HCT116 (cell line): ENCODE data around the gene TPK1. TPM values are rescaled to one million over a fixed set of nuclear protein-coding genes. Genes with fewer than 3 reads are reported as not detected.

Source experiments
- ATAC-seq: fragments of 200-7000 bp; cut with Tn5 transposase; 2 replicates; pipeline ENCODE4 v1.9.1; 2020; ENCODE audit warnings: mild to moderate bottlenecking, moderate library complexity
- BruUV-seq: library from RNA; stranded (reverse); fragments of 400-500 nt; replicated peaks from 2 replicates; lab custom pipeline; 2021; lab: Mats Ljungman, UMichigan
- CTCF ChIA-PET: fragments of 300-600 bp; sonication (Branson Sonifier 250); formaldehyde crosslinking; loops from one replicate; lab custom pipeline; 2021; ENCODE audit warnings: antibody characterized with exemption; lab: Charles Lee
- POLR2A ChIA-PET: fragments of 300-600, 350-600 bp; sonication (Branson Sonifier 250); formaldehyde crosslinking; loops from one replicate; lab custom pipeline; 2021; ENCODE audit warnings: antibody characterized with exemption; lab: Charles Lee
- RAD21 ChIA-PET, 2 experiments: fragments of 300-600 bp; sonication (Branson Sonifier 250); formaldehyde crosslinking; loops; one replicate each; lab custom pipeline; 2023; ENCODE audit warnings: low total read pairs in 2 of 2; ENCODE audit not compliant: uncharacterized antibody in 2 of 2, unreplicated experiment in 2 of 2, low non-redundant PET in 1 of 2; lab: Charles Lee
- DNase-seq: peaks from one replicate; pipeline ENCODE4 v3.0.0-alpha.2; 2010; ENCODE audit warnings: low read depth, low spot score
- H2AFZ ChIP-seq: fragments of 200-600 bp; shearing (Covaris generic), sonication (generic); 2 replicates; pipeline ENCODE4 v1.6.1; 2017; ENCODE audit warnings: low read depth, mixed run types, mixed read lengths, antibody characterized with exemption, low read length; ENCODE audit not compliant: poor library complexity, severe bottlenecking
- H3K27ac ChIP-seq: 2 replicates; pipeline ENCODE4 v1.5.1; 2012; ENCODE audit warnings: low read depth, low read length
- H3K27me3 ChIP-seq: fragments of 200-600 bp; sonication (generic); 2 replicates; pipeline ENCODE4 v1.6.1; 2016; ENCODE audit warnings: mixed run types, low read length, mixed read lengths; ENCODE audit not compliant: insufficient read depth
- H3K36me3 ChIP-seq, 2 experiments: fragments of 200-500 bp in 1 of 2; fragments of 200-600 bp in 1 of 2; sonication (Bioruptor generic) in 1 of 2; sonication (generic) in 1 of 2; 2 replicates each; pipeline versions ENCODE4 v1.5.1 to v1.6.1; 2014 to 2016; ENCODE audit warnings: low read length in 2 of 2, inconsistent platforms in 1 of 2, mixed read lengths in 1 of 2, mixed run types in 1 of 2; ENCODE audit not compliant: insufficient read depth in 2 of 2, control insufficient read depth in 1 of 2
- H3K4me1 ChIP-seq, 2 experiments: fragments of 200-600 bp in 1 of 2; sonication (generic) in 1 of 2; 2 replicates each; pipeline versions ENCODE4 v1.5.1 to v1.6.1; 2012 to 2017; ENCODE audit warnings: low read length in 2 of 2, inconsistent platforms in 1 of 2, mild to moderate bottlenecking in 1 of 2, mixed read lengths in 1 of 2, mixed run types in 1 of 2, moderate library complexity in 1 of 2; ENCODE audit not compliant: insufficient read depth in 2 of 2, control insufficient read depth in 1 of 2
- H3K4me2 ChIP-seq: fragments of 200-600 bp; sonication (generic); 2 replicates; pipeline ENCODE4 v1.6.1; 2017; ENCODE audit warnings: mixed run types, low read length, mixed read lengths
- H3K4me3 ChIP-seq, 2 experiments: fragments of 200-600 bp in 1 of 2; sonication (generic) in 1 of 2; replicated peaks in 1 of 2; 2 replicates each; pipeline ENCODE4 v1.5.1; 2011 to 2016; ENCODE audit warnings: low read length in 2 of 2, control low read depth in 1 of 2, low read depth in 1 of 2, mild to moderate bottlenecking in 1 of 2, mixed read lengths in 1 of 2, mixed run types in 1 of 2
- H3K79me2 ChIP-seq: fragments of 200-600 bp; sonication (generic); 2 replicates; pipeline ENCODE4 v1.6.1; 2017; ENCODE audit warnings: mild to moderate bottlenecking, mixed run types, low read length, moderate library complexity, mixed read lengths; ENCODE audit not compliant: insufficient read depth
- H3K9ac ChIP-seq: fragments of 200-600 bp; sonication (generic); 2 replicates; pipeline ENCODE4 v1.6.1; 2016; ENCODE audit warnings: low read length, mixed read lengths
- H3K9me2 ChIP-seq: fragments of 200-600 bp; sonication (generic), shearing (Covaris generic); 2 replicates; pipeline ENCODE4 v1.6.1; 2017; ENCODE audit warnings: mixed run types, mild to moderate bottlenecking, moderate library complexity; ENCODE audit not compliant: insufficient read depth
- H3K9me3 ChIP-seq, 2 experiments: fragments of 200-500 bp in 1 of 2; fragments of 200-600 bp in 1 of 2; sonication (Bioruptor generic) in 1 of 2; sonication (generic) in 1 of 2; 2 replicates each; pipeline ENCODE4 v1.6.1; 2014 to 2017; ENCODE audit warnings: low read length in 2 of 2, mixed read lengths in 2 of 2, inconsistent platforms in 1 of 2, low read depth in 1 of 2, mild to moderate bottlenecking in 1 of 2, mixed run types in 1 of 2, moderate library complexity in 1 of 2; ENCODE audit not compliant: control insufficient read depth in 1 of 2, insufficient read depth in 1 of 2
- H4K20me1 ChIP-seq: fragments of 200-600 bp; sonication (generic), shearing (Covaris generic); 2 replicates; pipeline ENCODE4 v1.6.1; 2017; ENCODE audit warnings: mixed run types, mild to moderate bottlenecking, moderate library complexity; ENCODE audit not compliant: insufficient read depth
- CBX3 ChIP-seq: IDR thresholded peaks from 2 replicates; pipeline ENCODE4 v1.6.1; 2012; ENCODE audit warnings: low read depth
- CEBPB ChIP-seq: IDR thresholded peaks from 2 replicates; pipeline ENCODE4 v1.6.1; 2012; ENCODE audit warnings: low read depth
- CTCF ChIP-seq, 3 experiments: fragments of 200-600 bp in 1 of 3; sonication (generic) in 1 of 3; IDR thresholded peaks in 2 of 3; conservative IDR thresholded peaks in 1 of 3; 2 replicates each; pipeline ENCODE4 v1.5.1; 2012 to 2017; ENCODE audit warnings: low read depth in 2 of 3, low read length in 2 of 3, antibody characterized with exemption in 1 of 3, borderline replicate concordance in 1 of 3, control low read depth in 1 of 3, mild to moderate bottlenecking in 1 of 3, mixed read lengths in 1 of 3, mixed run types in 1 of 3, moderate library complexity in 1 of 3; ENCODE audit not compliant: insufficient read depth in 1 of 3
- EGR1 ChIP-seq: IDR thresholded peaks from 2 replicates; pipeline ENCODE4 v1.6.1; 2012; ENCODE audit warnings: low read depth
- FOSL1 ChIP-seq: IDR thresholded peaks from 2 replicates; pipeline ENCODE4 v1.6.1; 2012; ENCODE audit warnings: low read depth
- JUND ChIP-seq: IDR thresholded peaks from 2 replicates; pipeline ENCODE4 v1.6.1; 2012
- MAX ChIP-seq: IDR thresholded peaks from 2 replicates; pipeline ENCODE4 v1.6.1; 2012
- POLR2A ChIP-seq: IDR thresholded peaks from 2 replicates; pipeline ENCODE4 v1.7.0; 2011; ENCODE audit warnings: borderline replicate concordance; ENCODE audit not compliant: insufficient read depth, insufficient read length; ENCODE audit errors: extremely low read depth
- POLR2AphosphoS5 ChIP-seq: IDR thresholded peaks from 2 replicates; pipeline ENCODE4 v1.6.1; 2011; ENCODE audit warnings: mild to moderate bottlenecking, low read depth, low read length, moderate library complexity
- RAD21 ChIP-seq: IDR thresholded peaks from 2 replicates; pipeline ENCODE4 v1.6.1; 2012; ENCODE audit warnings: low read depth, mild to moderate bottlenecking
- SP1 ChIP-seq: IDR thresholded peaks from 2 replicates; pipeline ENCODE4 v1.6.1; 2012; ENCODE audit warnings: low read depth
- YY1 ChIP-seq: IDR thresholded peaks from 2 replicates; pipeline ENCODE4 v1.6.1; 2011; ENCODE audit warnings: low read length, low read depth, moderate library complexity, mild to moderate bottlenecking; ENCODE audit not compliant: insufficient replicate concordance; ENCODE audit errors: extremely low read depth
- ZBTB33 ChIP-seq: IDR thresholded peaks from 2 replicates; pipeline ENCODE4 v1.6.1; 2011; ENCODE audit warnings: mild to moderate bottlenecking, low read length, moderate library complexity; ENCODE audit not compliant: insufficient replicate concordance; ENCODE audit errors: extremely low read depth
- ZFX ChIP-seq: fragments of 450-650 bp; IDR thresholded peaks from 2 replicates; pipeline ENCODE4 v1.6.1; 2017
- intact Hi-C: fragments of 100-400 bp; cut with micrococcal nuclease; formaldehyde crosslinking; loops from 2 replicates; pipeline ENCODE4 v1.10.0; 2022
- total RNA-seq: library from RNA; stranded (reverse); gene quantifications from one replicate; pipeline ENCODE4 v1.2.1, GENCODE V29; 2021; ENCODE audit not compliant: unreplicated experiment

Gene TPK1
- total RNA-seq, 1 experiment from 2014 or later, result 5.4 TPM

- Histone ChIP-seq H3K27me3 (no peaks in the 10 kb centered on the region), H3K9me3 (no peaks in the 10 kb centered on the region), H3K9me2 (no peaks in the 10 kb centered on the region), H3K27ac (no peak overlapping the region), H3K4me1 (no peaks in the 10 kb centered on the region), H3K4me3 (no peak overlapping the region), H2AFZ (no peak overlapping the region), H3K9ac (no peak overlapping the region), H3K79me2 (no peaks in the 10 kb centered on the region), H3K4me2 (no peak overlapping the region), H4K20me1 (no peaks in the 10 kb centered on the region), H3K36me3 (no peaks in the 10 kb centered on the region)
- CTCF ChIA-PET, result interaction anchor here (1.1 kb wide), 1 partner anchor 10 kb away, joined by 3 read pairs; no protein-coding TSS in a partner anchor
- POLR2A ChIA-PET, result no interaction called here
- RAD21 ChIA-PET, result no interaction called here
- ATAC-seq, result no peak
- TF ChIP-seq CBX3, result no peak
- no peak for TF ChIP-seq JUND
- no peak for TF ChIP-seq POLR2AphosphoS5
- TF ChIP-seq CEBPB, result no peak
- no peak for TF ChIP-seq FOSL1
- no peak for TF ChIP-seq ZBTB33
- no peak for TF ChIP-seq RAD21
- no peak for DNase-seq
- intact Hi-C loops, result no loop called here
- no TSS peak for BruUV-seq
Measured at GRCh38 chr7:144731661-144732351, 104.0 kb downstream of the TPK1 start.

- ATAC-seq, result no peak
- ChIA-PET POLR2A (no interaction called here), RAD21 (no interaction called here), CTCF (interaction anchor here (1.8 kb wide), 1 partner anchor 9 kb away, joined by 8 read pairs; no protein-coding TSS in a partner anchor)
- intact Hi-C loops, result no loop called here
- Histone ChIP-seq H3K9ac (no peak overlapping the region), H3K9me2 (no peaks in the 10 kb centered on the region), H4K20me1 (no peaks in the 10 kb centered on the region), H3K4me3 (no peak overlapping the region), H3K27ac (no peak overlapping the region), H3K36me3 (no peaks in the 10 kb centered on the region), H3K4me1 (no peaks in the 10 kb centered on the region), H3K79me2 (no peaks in the 10 kb centered on the region), H3K9me3 (no peaks in the 10 kb centered on the region), H2AFZ (no peak overlapping the region), H3K27me3 (no peaks in the 10 kb centered on the region), H3K4me2 (no peak overlapping the region)
- DNase-seq, result no peak
- no TSS peak for BruUV-seq
- TF ChIP-seq MAX (no peak), ZFX (no peak), SP1 (no peak), CTCF (IDR thresholded peaks at IDR 0.05 in 2 of 3, conservative IDR thresholded peaks at IDR 0.05 in 1 of 3; ENCODE audit: borderline replicate concordance in 1 of 3, insufficient read depth in 1 of 3, low read depth in 2 of 3, low read length in 2 of 3) (no peak), YY1 (no peak), CBX3 (no peak), EGR1 (no peak), POLR2A (no peak), RAD21 (no peak), CEBPB (no peak)
Measured at GRCh38 chr7:144730224-144730623, 105.6 kb downstream of the TPK1 start.
